HEK293 (cell line): ENCODE results near the gene OR1J4.

ENCODE experiments used
- CTCF ChIA-PET: fragments of 350-600 bp; formaldehyde crosslinking; extraction: SDS; loops from one replicate; lab custom pipeline; 2021; ENCODE audit warnings: antibody characterized with exemption; lab: Yijun Ruan, JAX
- POLR2A ChIA-PET: fragments of 300-600 bp; formaldehyde crosslinking; extraction: SDS; loops from one replicate; lab custom pipeline; 2020; ENCODE audit warnings: antibody characterized with exemption, inconsistent platforms; lab: Yijun Ruan, JAX
- H3K27ac ChIP-seq: fragments of 200-500 bp; sonication (Bioruptor generic); 2 replicates; pipeline ENCODE4 v1.5.1; 2014; ENCODE audit warnings: low read depth, low read length, control low read depth, inconsistent platforms; ENCODE audit errors: extremely low read depth
- H3K36me3 ChIP-seq, 2 experiments: fragments of 200-500 bp in 1 of 2; sonication (Bioruptor generic) in 1 of 2; 1 replicate in 1 of 2; 2 replicates in 1 of 2; pipeline ENCODE4 v1.5.1; 2014 to 2017; ENCODE audit warnings: inconsistent platforms in 2 of 2, low read length in 2 of 2; ENCODE audit not compliant: control insufficient read depth in 2 of 2, insufficient read depth in 1 of 2
- H3K4me1 ChIP-seq: fragments of 200-500 bp; sonication (Bioruptor generic); 2 replicates; pipeline ENCODE4 v1.5.1; 2014; ENCODE audit warnings: mild to moderate bottlenecking, low read length, inconsistent platforms; ENCODE audit not compliant: control insufficient read depth, insufficient read depth
- H3K4me3 ChIP-seq: 2 replicates; pipeline ENCODE4 v1.5.1; 2011; ENCODE audit warnings: low read depth, mild to moderate bottlenecking, control low read depth, low read length, moderate library complexity
- H3K9me3 ChIP-seq: fragments of 200-500 bp; sonication (Bioruptor generic); 2 replicates; pipeline ENCODE4 v1.5.1; 2014; ENCODE audit warnings: low read depth, low read length, inconsistent platforms; ENCODE audit not compliant: control insufficient read depth, insufficient read depth
- GFI1B ChIP-seq: fragments of 450-650 bp; formaldehyde crosslinking; IDR thresholded peaks from 2 replicates; pipeline ENCODE4 v1.5.1; 2016; ENCODE audit warnings: missing biosample characterization, missing genetic modification characterization
- HIC1 ChIP-seq: fragments of 450-650 bp; formaldehyde crosslinking; IDR thresholded peaks from 2 replicates; pipeline ENCODE4 v1.5.1; 2016; ENCODE audit warnings: missing biosample characterization, missing genetic modification characterization
- KLF17 ChIP-seq: fragments of 450-650 bp; formaldehyde crosslinking; IDR thresholded peaks from 2 replicates; pipeline ENCODE4 v1.5.1; 2016; ENCODE audit warnings: missing biosample characterization, missing genetic modification characterization
- KLF7 ChIP-seq: fragments of 450-650 bp; formaldehyde crosslinking; IDR thresholded peaks from 2 replicates; pipeline ENCODE4 v1.5.1; 2016; ENCODE audit warnings: missing biosample characterization, missing genetic modification characterization, borderline replicate concordance
- PRDM2 ChIP-seq: fragments of 450-650 bp; formaldehyde crosslinking; IDR thresholded peaks from 2 replicates; pipeline ENCODE4 v1.5.1; 2016; ENCODE audit warnings: missing biosample characterization, missing genetic modification characterization, borderline replicate concordance
- SP3 ChIP-seq: fragments of 450-650 bp; formaldehyde crosslinking; IDR thresholded peaks from 2 replicates; pipeline ENCODE4 v1.5.1; 2016; ENCODE audit warnings: missing biosample characterization, missing genetic modification characterization
- TRIM28 ChIP-seq: IDR thresholded peaks from 2 replicates; pipeline ENCODE4 v1.6.1; 2011; ENCODE audit warnings: low read length, control low read depth, borderline replicate concordance
- ZFP3 ChIP-seq: fragments of 450-650 bp; formaldehyde crosslinking; IDR thresholded peaks from 2 replicates; pipeline ENCODE4 v1.5.1; 2016; ENCODE audit warnings: low read depth, missing biosample characterization, missing genetic modification characterization
- ZFP69B ChIP-seq: fragments of 450-650 bp; formaldehyde crosslinking; IDR thresholded peaks from 2 replicates; pipeline ENCODE4 v1.5.1; 2016; ENCODE audit warnings: missing biosample characterization, missing genetic modification characterization
- ZNF146 ChIP-seq: fragments of 450-650 bp; formaldehyde crosslinking; IDR thresholded peaks from 2 replicates; pipeline ENCODE4 v1.5.1; 2016; ENCODE audit warnings: missing biosample characterization, missing genetic modification characterization
- ZNF341 ChIP-seq: fragments of 450-650 bp; formaldehyde crosslinking; IDR thresholded peaks from 2 replicates; pipeline ENCODE4; 2016; ENCODE audit warnings: low read depth, missing biosample characterization, missing genetic modification characterization
- ZNF513 ChIP-seq: fragments of 450-650 bp; IDR thresholded peaks from 2 replicates; pipeline ENCODE4 v1.5.1; 2018; ENCODE audit warnings: missing biosample characterization, missing genetic modification characterization
- ZNF544 ChIP-seq: fragments of 450-650 bp; formaldehyde crosslinking; IDR thresholded peaks from 2 replicates; pipeline ENCODE4 v1.5.0; 2017; ENCODE audit warnings: missing biosample characterization, missing genetic modification characterization
- ZNF555 ChIP-seq: fragments of 450-650 bp; formaldehyde crosslinking; conservative IDR thresholded peaks from 2 replicates; pipeline ENCODE4 v1.5.1; 2017; ENCODE audit warnings: missing biosample characterization, mild to moderate bottlenecking, missing genetic modification characterization, inconsistent platforms
- ZNF629 ChIP-seq: fragments of 450-650 bp; formaldehyde crosslinking; IDR thresholded peaks from 2 replicates; pipeline ENCODE4 v1.5.1; 2017; ENCODE audit warnings: missing biosample characterization, missing genetic modification characterization
- ZNF670 ChIP-seq: fragments of 450-650 bp; formaldehyde crosslinking; IDR thresholded peaks from 2 replicates; pipeline ENCODE4 v1.5.1; 2016; ENCODE audit warnings: missing biosample characterization, missing genetic modification characterization, low read depth

The OR1J4 gene

GRCh38 chr9:122477346-122477745 is 41.6 kb upstream of the OR1J4 start:
- POLR2A ChIA-PET: no interaction called here

GRCh38 chr9:122477826-122478225 is 41.1 kb upstream of the OR1J4 start, which contains the start of gene OR1J1:
Gene OR1J1, minus strand, starts transcription at chr9:122477926. Its CDS starts 0 bp downstream, at chr9:122477926.
- Histone ChIP-seq H3K27ac (no peak within 1 kb of the TSS), H3K4me1 (no peaks in the 10 kb centered on the region), H3K9me3 (no peaks in the 10 kb centered on the region)
- POLR2A ChIA-PET: no interaction called here
- TF ChIP-seq ZFP3 (tag by site-specific recombination): no peak
- TF ChIP-seq ZNF341: no peak
- TF ChIP-seq TRIM28: no peak
- no peak for TF ChIP-seq ZNF555 (tag by site-specific recombination)
- TF ChIP-seq ZNF513 (tag by site-specific recombination): no peak
- no peak for TF ChIP-seq HIC1
- TF ChIP-seq KLF7 (tag by site-specific recombination): no peak
- TF ChIP-seq SP3 (tag by site-specific recombination): no peak
- TF ChIP-seq ZNF544: no peak
- no peak for TF ChIP-seq ZNF670 (tag by site-specific recombination)
- TF ChIP-seq ZNF629 (tag by site-specific recombination): no peak
- no peak for TF ChIP-seq PRDM2
- no peak for TF ChIP-seq KLF17
- TF ChIP-seq GFI1B (tag by site-specific recombination): no peak
- TF ChIP-seq ZFP69B (tag by site-specific recombination): no peak
- TF ChIP-seq, all 188 proteins: peak for 0
- Histone ChIP-seq H3K4me3 (no peak within 1 kb of the TSS), H3K36me3 (no peaks in the 10 kb centered on the region)
- CTCF ChIA-PET: interaction anchor here (0.8 to 1.2 kb wide), 2 partner anchors 12 to 14 kb away, joined by 3 to 4 read pairs; no protein-coding TSS in a partner anchor

More at GRCh38 chr9:122477346-122477745, 41.6 kb upstream of the OR1J4 start:
- CTCF ChIA-PET: interaction anchor here (1.2 kb wide), 1 partner anchor 12 kb away, joined by 4 read pairs; no protein-coding TSS in a partner anchor
- H3K4me1 ChIP-seq: no peaks in the 10 kb centered on the region
- H3K9me3 ChIP-seq: no peaks in the 10 kb centered on the region
- no peak overlapping the region for H3K27ac ChIP-seq
- no peaks in the 10 kb centered on the region for H3K36me3 ChIP-seq
- no peak overlapping the region for H3K4me3 ChIP-seq
- no peak for TF ChIP-seq ZNF146 (tag by site-specific recombination)
